K562 (cell line): ENCODE measurements around the gene NEURL4. TPM values are rescaled to one million over a fixed set of nuclear protein-coding genes. Genes with fewer than 3 reads are reported as not detected.
A peak's percentile ranks its signal among the peaks of the same experiment; 100 is the strongest.

Experiments
- ATAC-seq: fragments of 200-7000 bp; cut with Tn5 transposase; 3 replicates; pipeline ENCODE4 v1.9.1; 2020; ENCODE audit warnings: moderate library complexity
- BruUV-seq: library from RNA; stranded (reverse); fragments of 400-500 nt; replicated peaks from 2 replicates; lab custom pipeline; 2021; lab: Mats Ljungman, UMichigan
- CTCF ChIA-PET: fragments of 300-600 bp; formaldehyde crosslinking; extraction: SDS; loops from one replicate; lab custom pipeline; 2021; ENCODE audit warnings: low intra/inter-chr PET ratio; lab: Yijun Ruan, JAX
- POLR2A ChIA-PET: fragments of 300-600, 350-650 bp; sonication (Branson Sonifier 250); formaldehyde crosslinking; extraction: SDS; loops from one replicate; lab custom pipeline; 2021; ENCODE audit warnings: antibody characterized with exemption, inconsistent platforms; lab: Yijun Ruan, JAX
- DNase-seq, 4 experiments: peaks; one replicate each; pipeline versions ENCODE4 v3.0.0 to v3.0.0-alpha.2; 2011 to 2018; ENCODE audit warnings: low spot score in 3 of 4, mixed read lengths in 3 of 4; ENCODE audit errors: extremely low read depth in 1 of 4
- FAIRE-seq: peaks from 2 replicates; lab custom pipeline; 2011; peaks lifted over from hg19 to GRCh38; lab: Jason Lieb, UNC
- H2AFZ ChIP-seq: 2 replicates; pipeline ENCODE4 v1.6.0; 2011; ENCODE audit warnings: low read depth, low read length, control low read depth, inconsistent platforms
- H3K27ac ChIP-seq: fragments of 200-600 bp; 3 replicates; pipeline ENCODE4 v1.8.0; 2011; ENCODE audit warnings: low read depth, mild to moderate bottlenecking, control low read depth, inconsistent platforms, low read length, moderate library complexity, mixed read lengths; ENCODE audit errors: extremely low read depth
- H3K27me3 ChIP-seq, 2 experiments: fragments of 300-600 bp in 1 of 2; 2 replicates in 1 of 2; 3 replicates in 1 of 2; pipeline versions ENCODE4 v1.6.0 to v1.8.0; 2011; ENCODE audit warnings: inconsistent platforms in 2 of 2, low read length in 2 of 2, mild to moderate bottlenecking in 1 of 2, mixed read lengths in 1 of 2, moderate library complexity in 1 of 2; ENCODE audit not compliant: control insufficient read depth in 2 of 2, insufficient read depth in 2 of 2
- H3K36me3 ChIP-seq: fragments of 300-600 bp; 3 replicates; pipeline ENCODE4 v1.8.0; 2011; ENCODE audit warnings: mild to moderate bottlenecking, low read length, inconsistent platforms; ENCODE audit not compliant: control insufficient read depth, insufficient read depth
- H3K4me1 ChIP-seq, 2 experiments: fragments of 200-600 bp in 1 of 2; replicated peaks in 1 of 2; 2 replicates in 1 of 2; 3 replicates in 1 of 2; pipeline versions ENCODE4 v1.5.1 to v1.8.0; 2011; ENCODE audit warnings: inconsistent platforms in 2 of 2, low read length in 2 of 2, mild to moderate bottlenecking in 1 of 2, mixed read lengths in 1 of 2, moderate library complexity in 1 of 2; ENCODE audit not compliant: control insufficient read depth in 2 of 2, insufficient read depth in 2 of 2
- H3K4me2 ChIP-seq: 2 replicates; pipeline ENCODE4 v1.6.1; 2011; ENCODE audit warnings: low read length, control low read depth, inconsistent platforms, mixed read lengths; ENCODE audit not compliant: insufficient read depth
- H3K4me3 ChIP-seq: fragments of 200-600 bp; sonication (generic), shearing (Covaris generic); 2 replicates; pipeline ENCODE4 v1.5.1; 2016; ENCODE audit warnings: control low read depth, inconsistent platforms
- H3K79me2 ChIP-seq: fragments of 200-600 bp; 3 replicates; pipeline ENCODE4 v1.8.0; 2011; ENCODE audit warnings: low read length, inconsistent platforms; ENCODE audit not compliant: control insufficient read depth, insufficient read depth
- H3K9ac ChIP-seq, 2 experiments: 2 replicates each; pipeline versions ENCODE4 v1.6.0 to v1.6.1; 2011; ENCODE audit warnings: low read depth in 2 of 2, low read length in 2 of 2, control low read depth in 1 of 2, inconsistent platforms in 1 of 2, mild to moderate bottlenecking in 1 of 2, mixed read lengths in 1 of 2; ENCODE audit not compliant: insufficient read depth in 1 of 2
- H3K9me1 ChIP-seq: one replicate; pipeline ENCODE4 v1.6.0; 2011; ENCODE audit warnings: inconsistent platforms, mild to moderate bottlenecking, low read length, moderate library complexity; ENCODE audit not compliant: control insufficient read depth, insufficient read depth
- H3K9me3 ChIP-seq: replicated peaks from 2 replicates; pipeline ENCODE4 v1.5.1; 2011; ENCODE audit warnings: low read depth, low read length, inconsistent platforms; ENCODE audit not compliant: control insufficient read depth, insufficient read depth
- H4K20me1 ChIP-seq: replicated peaks from 2 replicates; pipeline ENCODE4 v1.6.1; 2011; ENCODE audit warnings: low read length, inconsistent platforms, mixed read lengths; ENCODE audit not compliant: control insufficient read depth, insufficient read depth
- BMI1 ChIP-seq: fragments of 150-350 bp; IDR thresholded peaks from 2 replicates; pipeline ENCODE4 v1.6.1; 2014; ENCODE audit warnings: low read length
- CSDE1 ChIP-seq, 2 experiments: fragments of 450-650 bp; IDR thresholded peaks; 2 replicates each; pipeline ENCODE4 v1.6.1; 2016; ENCODE audit warnings: mild to moderate bottlenecking in 1 of 2
- HDAC3 ChIP-seq: fragments of 450-650 bp; IDR thresholded peaks from 2 replicates; pipeline ENCODE4 v1.6.1; 2018; ENCODE audit warnings: borderline replicate concordance, mild to moderate bottlenecking, moderate library complexity; ENCODE audit not compliant: partially characterized antibody
- MLX ChIP-seq, 2 experiments: fragments of 450-650 bp in 1 of 2; sonication (generic) in 1 of 2; formaldehyde crosslinking; conservative IDR thresholded peaks; 2 replicates each; pipeline versions ENCODE4 v1.4.0 to v1.8.1; 2020 to 2022; ENCODE audit warnings: mild to moderate bottlenecking in 1 of 2, missing genetic modification reagents in 1 of 2
- MXI1 ChIP-seq: IDR thresholded peaks from 2 replicates; pipeline ENCODE4 v1.6.1; 2011; ENCODE audit warnings: low read depth, mild to moderate bottlenecking, improper control_type of control experiment, low read length
- MYNN ChIP-seq, 2 experiments: sonication (generic); formaldehyde crosslinking in 1 of 2; IDR thresholded peaks; 2 replicates each; pipeline versions ENCODE4 v1.5.0 to v1.6.1; 2016 to 2020; ENCODE audit warnings: antibody characterized with exemption in 1 of 2, missing genetic modification reagents in 1 of 2
- RFX1 ChIP-seq: fragments of 450-650 bp; IDR thresholded peaks from 2 replicates; pipeline ENCODE4 v1.6.1; 2016; ENCODE audit warnings: mild to moderate bottlenecking, moderate library complexity
- TBP ChIP-seq: optimal IDR thresholded peaks from 2 replicates; pipeline ENCODE3; 2011; ENCODE audit warnings: low read depth, low read length, improper control_type of control experiment
- ZNF23 ChIP-seq: fragments of 250-450 bp; sonication (Bioruptor Pico); IDR thresholded peaks from 2 replicates; pipeline ENCODE4 v1.4.0; 2020; ENCODE audit warnings: mild to moderate bottlenecking
- WGBS: fragments of 100-300 bp; shearing (Covaris generic); methylation state at CpG from one replicate; pipeline ENCODE4 v1.1.6; 2016; ENCODE audit warnings: low coverage, mixed read lengths; ENCODE audit not compliant: insufficient coverage; ENCODE audit errors: missing lambda C conversion rate; 5-methylcytosine and 5-hydroxymethylcytosine counted together
- in situ Hi-C: fragments of 300-500 bp; cut with MboI; formaldehyde crosslinking; loops from 4 replicates; pipeline ENCODE4 v1.15.0; 2018; ENCODE audit warnings: inconsistent platforms, mixed read lengths
- intact Hi-C: fragments of 100-400 bp; cut with micrococcal nuclease; formaldehyde crosslinking; loops from 2 replicates; pipeline ENCODE4 v1.14.2; 2022
- polyA plus RNA-seq, 8 experiments: library from polyadenylated mRNA; depleted of rRNA in 4 of 8; stranded (reverse) in 5 of 8; unstranded in 3 of 8; fragments of >200 nt; fragmentation: Nextera tagmentation in 2 of 8; fragmentation: Illumina TruSeq in 1 of 8; extraction: Ambion mirVana in 2 of 8; extraction: Trizol in 1 of 8; gene quantifications; 2 replicates each; pipeline versions ENCODE4 v1.2.1 to v1.2.3, GENCODE V29; 2011 to 2014; ENCODE audit warnings: inconsistent platforms in 1 of 8, missing spikeins in 1 of 8
- total RNA-seq, 7 experiments: library from RNA; depleted of rRNA in 6 of 7; stranded (reverse); fragments of >200 nt in 6 of 7; fragmentation: Illumina TruSeq in 2 of 7; extraction: Trizol in 2 of 7; gene quantifications; 2 replicates each; pipeline versions ENCODE4 v1.2.1 to v1.2.3, GENCODE V29; 2011 to 2021; ENCODE audit warnings: low replicate concordance in 1 of 7

Gene NEURL4
- total and polyA plus RNA-seq, 9 of the 15 experiments (the other 6 are each of a cell fraction or from before 2014, with no cell fraction given): 0.08 to 37.4 (median 11.5) TPM

- CTCF ChIA-PET: no interaction called here
- 39% methylated on average over 6 of the region's 9 CpGs for WGBS
Observed at GRCh38 chr17:7354262-7354843, 25.2 kb upstream of the NEURL4 start.

More at GRCh38 chr17:7354262-7354843, 25.2 kb upstream of the NEURL4 start:
- BruUV-seq: no TSS peak
- Histone ChIP-seq H3K4me3 (no peak overlapping the region), H3K27ac (no peak overlapping the region), H3K4me2 (no peak overlapping the region), H3K9me1 (no peaks in the 10 kb centered on the region), H3K79me2 (peaks cover 8% of the 10 kb centered on the region), H2AFZ (no peak overlapping the region), H3K4me1 (peaks cover 3 to 54% of the 10 kb centered on the region in 2 experiments; a peak in 3 of 5 replicates), H3K9me3 (no peaks in the 10 kb centered on the region), H4K20me1 (no peaks in the 10 kb centered on the region), H3K36me3 (no peaks in the 10 kb centered on the region), H3K27me3 (no peaks in the 10 kb centered on the region), H3K9ac (no peak overlapping the region)
- in situ Hi-C loops (loop anchor here (10.0 kb wide), 1 partner anchor 200 kb away; the partner anchor contains the start of gene TNFSF13), intact Hi-C loops (loop anchor here (5.0 kb wide), 1 partner anchor 128 kb away; the partner anchor contains the start of genes POLR2A and SLC35G6)
- TF ChIP-seq CSDE1 (IDR thresholded peaks at IDR 0.05) (0 out of 4 replicates have a peak, but pooled peaks of 1 of the 2 experiments have one; percentile 24), HDAC3 (no peak), MYNN (IDR thresholded peaks at IDR 0.05) (peak; percentile 96), MYNN (CRISPR knock-in tag; IDR thresholded peaks at IDR 0.05) (peak; percentile 69), BMI1 (peak; percentile 68), RFX1 (peak; percentile 91), MLX (CRISPR knock-in tag; conservative IDR thresholded peaks at IDR 0.05) (no peak), MXI1 (peak; percentile 87), TBP (no peak), ZNF23 (no peak)
- FAIRE-seq: no peak
- DNase-seq: peak in 1 of 4 experiments; percentile 40
- no peak for ATAC-seq
- POLR2A ChIA-PET: interaction anchor here (0.6 to 1.6 kb wide), 5 partner anchors 11 to 274 kb away, joined by 3 to 6 read pairs (median 4); partner anchors contain the start of genes SAT2 and ZBTB4
